MCF 10A (cell line): Measurements from ENCODE around the gene HTR6. TPM values are rescaled to one million over a fixed set of nuclear protein-coding genes. Genes with fewer than 3 reads are reported as not detected.

Experiments
- BruUV-seq: library from RNA; stranded (reverse); fragments of 400-500 nt; replicated peaks from 2 replicates; lab custom pipeline; 2021; lab: Mats Ljungman, UMichigan
- CTCF ChIA-PET: fragments of 300-600 bp; sonication (Branson Sonifier 250); formaldehyde crosslinking; extraction: SDS; loops from one replicate; lab custom pipeline; 2021; ENCODE audit warnings: antibody characterized with exemption, inconsistent platforms; lab: Yijun Ruan, JAX
- POLR2A ChIA-PET: fragments of 300-600, 350-650 bp; sonication (Branson Sonifier 250); formaldehyde crosslinking; extraction: SDS; loops from one replicate; lab custom pipeline; 2020; ENCODE audit warnings: antibody characterized with exemption, inconsistent platforms; lab: Yijun Ruan, JAX
- DNase-seq: peaks from one replicate; pipeline ENCODE4 v3.0.0-alpha.2; 2018; ENCODE audit not compliant: unreplicated experiment
- H3K27ac Mint-ChIP-seq: one replicate; pipeline ENCODE4 v1.8.0; 2022; ENCODE audit warnings: mild to moderate bottlenecking, low read depth, mixed read lengths; ENCODE audit not compliant: unreplicated experiment
- H3K27me3 Mint-ChIP-seq: one replicate; pipeline ENCODE4 v1.8.0; 2022; ENCODE audit warnings: mixed read lengths; ENCODE audit not compliant: insufficient read depth, unreplicated experiment
- H3K36me3 Mint-ChIP-seq: one replicate; pipeline ENCODE4 v1.8.0; 2022; ENCODE audit warnings: mild to moderate bottlenecking, moderate library complexity, mixed read lengths; ENCODE audit not compliant: insufficient read depth, unreplicated experiment
- H3K4me1 Mint-ChIP-seq: one replicate; pipeline ENCODE4 v1.8.0; 2022; ENCODE audit warnings: mixed read lengths; ENCODE audit not compliant: insufficient read depth, unreplicated experiment
- H3K4me3 Mint-ChIP-seq: one replicate; pipeline ENCODE4 v1.8.0; 2022; ENCODE audit warnings: mild to moderate bottlenecking, moderate library complexity, mixed read lengths; ENCODE audit not compliant: unreplicated experiment
- H3K9me3 Mint-ChIP-seq: one replicate; pipeline ENCODE4 v1.8.0; 2022; ENCODE audit warnings: mixed read lengths; ENCODE audit not compliant: unreplicated experiment
- intact Hi-C: fragments of 100-400 bp; cut with micrococcal nuclease; formaldehyde crosslinking; loops from 2 replicates; pipeline ENCODE4 v1.14.1; 2022
- total RNA-seq: library from RNA; stranded (reverse); gene quantifications from 2 replicates; pipeline ENCODE4 v1.2.3, GENCODE V29; 2022
- TF ChIP-seq, protein P1 (sequence below): fragments of 200-600 bp; IDR thresholded peaks from one replicate; pipeline ENCODE4 v1.8.0; 2022; ENCODE audit warnings: antibody characterized with exemption, mild to moderate bottlenecking; ENCODE audit not compliant: unreplicated experiment

The HTR6 gene
- total RNA-seq, 1 experiment from 2014 or later: not detected

- H3K4me1 Mint-ChIP-seq: no peaks in the 10 kb centered on the region
- no peaks in the 10 kb centered on the region for H3K36me3 Mint-ChIP-seq
- H3K27ac Mint-ChIP-seq: no peak overlapping the region
- peaks cover 55% of the 10 kb centered on the region for H3K27me3 Mint-ChIP-seq
- ChIA-PET POLR2A (no interaction called here), CTCF (interaction anchor here (0.8 to 1.2 kb wide), 2 partner anchors 36 to 42 kb away, joined by 4 to 6 read pairs; no protein-coding TSS in a partner anchor)
- TF ChIP-seq, protein P1, sequence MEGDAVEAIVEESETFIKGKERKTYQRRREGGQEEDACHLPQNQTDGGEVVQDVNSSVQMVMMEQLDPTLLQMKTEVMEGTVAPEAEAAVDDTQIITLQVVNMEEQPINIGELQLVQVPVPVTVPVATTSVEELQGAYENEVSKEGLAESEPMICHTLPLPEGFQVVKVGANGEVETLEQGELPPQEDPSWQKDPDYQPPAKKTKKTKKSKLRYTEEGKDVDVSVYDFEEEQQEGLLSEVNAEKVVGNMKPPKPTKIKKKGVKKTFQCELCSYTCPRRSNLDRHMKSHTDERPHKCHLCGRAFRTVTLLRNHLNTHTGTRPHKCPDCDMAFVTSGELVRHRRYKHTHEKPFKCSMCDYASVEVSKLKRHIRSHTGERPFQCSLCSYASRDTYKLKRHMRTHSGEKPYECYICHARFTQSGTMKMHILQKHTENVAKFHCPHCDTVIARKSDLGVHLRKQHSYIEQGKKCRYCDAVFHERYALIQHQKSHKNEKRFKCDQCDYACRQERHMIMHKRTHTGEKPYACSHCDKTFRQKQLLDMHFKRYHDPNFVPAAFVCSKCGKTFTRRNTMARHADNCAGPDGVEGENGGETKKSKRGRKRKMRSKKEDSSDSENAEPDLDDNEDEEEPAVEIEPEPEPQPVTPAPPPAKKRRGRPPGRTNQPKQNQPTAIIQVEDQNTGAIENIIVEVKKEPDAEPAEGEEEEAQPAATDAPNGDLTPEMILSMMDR: no peak
- no peak overlapping the region for H3K4me3 Mint-ChIP-seq
- no peak for DNase-seq
- no peaks in the 10 kb centered on the region for H3K9me3 Mint-ChIP-seq
- BruUV-seq: no TSS peak
- intact Hi-C loops: no loop called here
These were observed 4.2 kb downstream of the HTR6 start for GRCh38 chr1:19668888-19669287.

DNA sequence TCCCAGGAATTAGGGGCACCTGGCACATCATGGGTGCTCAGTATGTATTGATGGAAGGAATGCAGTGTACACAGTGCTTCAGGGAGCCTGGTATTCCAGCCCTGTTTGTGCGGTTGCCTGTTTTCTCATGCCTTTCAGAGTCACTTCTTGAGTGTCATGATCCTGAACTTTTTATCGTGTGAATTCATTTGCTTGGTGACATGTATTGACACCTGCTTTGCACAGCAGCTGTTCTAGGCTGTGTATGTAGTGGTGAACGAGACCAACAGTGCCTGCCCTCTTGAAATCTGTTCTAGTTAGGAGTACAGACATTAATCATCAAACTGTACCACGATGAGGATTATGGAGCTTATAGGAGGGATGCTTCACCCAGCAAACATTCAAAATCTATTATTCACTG is 6.1 kb downstream of the HTR6 start:
- no peaks in the 10 kb centered on the region for H3K36me3 Mint-ChIP-seq
- H3K27ac Mint-ChIP-seq: no peak overlapping the region
- no peaks in the 10 kb centered on the region for H3K9me3 Mint-ChIP-seq
- no peaks in the 10 kb centered on the region for H3K4me1 Mint-ChIP-seq
- H3K4me3 Mint-ChIP-seq: no peak overlapping the region
- peaks cover 51% of the 10 kb centered on the region for H3K27me3 Mint-ChIP-seq
- CTCF ChIA-PET: interaction anchor here (0.7 to 3.9 kb wide), 3 partner anchors 9 to 686 kb away, joined by 3 to 33 read pairs (median 4); no protein-coding TSS in a partner anchor
- POLR2A ChIA-PET: no interaction called here
- DNase-seq: no peak
- TF ChIP-seq, protein P1: no peak
- intact Hi-C loops: no loop called here
- BruUV-seq: no TSS peak

- POLR2A ChIA-PET: interaction anchor here (1.1 to 1.2 kb wide), 2 partner anchors 10 to 11 kb away, joined by 5 to 6 read pairs; no protein-coding TSS in a partner anchor
- Mint-ChIP-seq H3K27ac (no peak overlapping the region), H3K9me3 (no peaks in the 10 kb centered on the region), H3K4me3 (no peak overlapping the region), H3K36me3 (no peaks in the 10 kb centered on the region), H3K27me3 (peaks cover 36% of the 10 kb centered on the region), H3K4me1 (peaks cover 9% of the 10 kb centered on the region)
- no peak for DNase-seq
- TF ChIP-seq, protein P1: no peak
- intact Hi-C loops: no loop called here
- BruUV-seq: no TSS peak
- CTCF ChIA-PET: interaction anchor here (3.9 kb wide), 1 partner anchor 11 kb away, joined by 33 read pairs; no protein-coding TSS in a partner anchor
These were observed 7.6 kb downstream of the HTR6 start for GRCh38 chr1:19672237-19672636.

DNA sequence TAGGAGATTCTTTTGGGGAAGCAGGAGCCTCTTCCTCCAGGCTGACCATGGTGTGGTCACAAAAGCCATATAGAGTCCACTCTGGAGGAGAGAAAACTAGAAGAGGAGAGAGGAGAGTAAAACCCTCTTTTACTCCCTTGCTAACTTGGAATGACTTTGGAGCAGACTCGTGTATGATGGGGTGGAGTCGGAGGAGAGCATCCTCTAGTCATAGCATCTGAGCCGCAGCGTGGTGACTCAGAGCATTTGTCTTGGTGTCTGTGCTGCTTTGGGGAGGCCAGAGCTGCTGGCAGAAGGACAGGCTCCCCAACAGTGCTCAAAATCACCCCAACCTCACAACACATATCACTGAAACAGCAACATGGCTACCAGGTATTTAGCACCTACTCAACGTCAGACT is 11.1 kb downstream of the HTR6 start:
- TF ChIP-seq, protein P1: no peak
- no peak overlapping the region for H3K4me3 Mint-ChIP-seq
- peaks cover 9% of the 10 kb centered on the region for H3K4me1 Mint-ChIP-seq
- BruUV-seq: no TSS peak
- H3K9me3 Mint-ChIP-seq: no peaks in the 10 kb centered on the region
- no peak for DNase-seq
- H3K27ac Mint-ChIP-seq: no peak overlapping the region
- H3K27me3 Mint-ChIP-seq: peaks cover 3% of the 10 kb centered on the region
- CTCF ChIA-PET: interaction anchor here (0.6 to 2.5 kb wide), 2 partner anchors 14 to 188 kb away, joined by 3 to 12 read pairs; no protein-coding TSS in a partner anchor
- no peaks in the 10 kb centered on the region for H3K36me3 Mint-ChIP-seq
- intact Hi-C loops: no loop called here
- POLR2A ChIA-PET: no interaction called here
